Mesenchymal stem cell (in vitro differentiated cells and primary cell): Measurements from ENCODE around the gene TMEM272.

ENCODE experiments used
- DNase-seq: peaks from one replicate; pipeline ENCODE4 v3.0.0-alpha.2; 2013
- H2AFZ ChIP-seq: one replicate; pipeline ENCODE4 v1.6.1; 2013; ENCODE audit warnings: low read depth, mild to moderate bottlenecking, control low read depth, inconsistent platforms, low read length, moderate library complexity
- H2AK5ac ChIP-seq: 2 replicates; pipeline ENCODE4 v1.6.1; 2013; ENCODE audit warnings: low read length, moderate library complexity, mild to moderate bottlenecking, inconsistent platforms; ENCODE audit not compliant: severe bottlenecking
- H2BK120ac ChIP-seq: one replicate; pipeline ENCODE4 v1.6.1; 2013; ENCODE audit warnings: low read depth, mild to moderate bottlenecking, inconsistent platforms, low read length, moderate library complexity
- H2BK12ac ChIP-seq, 2 experiments: one replicate each; pipeline ENCODE4 v1.6.1; 2013; ENCODE audit warnings: inconsistent platforms in 2 of 2, low read length in 2 of 2, mild to moderate bottlenecking in 2 of 2, moderate library complexity in 2 of 2, control low read depth in 1 of 2
- H2BK15ac ChIP-seq: one replicate; pipeline ENCODE4 v1.6.1; 2013; ENCODE audit warnings: mild to moderate bottlenecking, low read depth, inconsistent platforms; ENCODE audit not compliant: poor library complexity, severe bottlenecking
- H2BK5ac ChIP-seq: 2 replicates; pipeline ENCODE4 v1.6.1; 2013; ENCODE audit warnings: low read depth, mild to moderate bottlenecking, low read length, control low read depth, inconsistent platforms; ENCODE audit not compliant: poor library complexity, severe bottlenecking
- H3K14ac ChIP-seq, 2 experiments: one replicate each; pipeline ENCODE4 v1.6.1; 2013; ENCODE audit warnings: inconsistent platforms in 2 of 2, low read length in 2 of 2, control low read depth in 1 of 2, mild to moderate bottlenecking in 1 of 2, moderate library complexity in 1 of 2
- H3K18ac ChIP-seq, 2 experiments: one replicate each; pipeline ENCODE4 v1.6.1; 2013; ENCODE audit warnings: inconsistent platforms in 2 of 2, low read length in 2 of 2, control low read depth in 1 of 2, low read depth in 1 of 2, mild to moderate bottlenecking in 1 of 2
- H3K23ac ChIP-seq, 2 experiments: one replicate each; pipeline ENCODE4 v1.6.1; 2013; ENCODE audit warnings: inconsistent platforms in 2 of 2, low read length in 2 of 2, mild to moderate bottlenecking in 2 of 2, moderate library complexity in 2 of 2, control low read depth in 1 of 2
- H3K27ac ChIP-seq: 2 replicates; pipeline ENCODE4 v1.5.1; 2013; ENCODE audit warnings: mild to moderate bottlenecking, moderate library complexity, low read length, control low read depth, inconsistent platforms; ENCODE audit not compliant: poor library complexity, severe bottlenecking
- H3K27me3 ChIP-seq, 2 experiments: 2 replicates each; pipeline versions ENCODE4 v1.6.1 to v1.7.0; 2013; ENCODE audit warnings: low read length in 2 of 2, mild to moderate bottlenecking in 2 of 2, moderate library complexity in 2 of 2, control low read depth in 1 of 2, inconsistent platforms in 1 of 2; ENCODE audit not compliant: control insufficient read depth in 1 of 2, insufficient read depth in 1 of 2
- H3K36me3 ChIP-seq, 2 experiments: 2 replicates each; pipeline versions ENCODE4 v1.6.1 to v1.7.0; 2013; ENCODE audit warnings: low read length in 2 of 2, control low read depth in 1 of 2, inconsistent platforms in 1 of 2, low read depth in 1 of 2, mild to moderate bottlenecking in 1 of 2; ENCODE audit not compliant: insufficient read depth in 2 of 2, control insufficient read depth in 1 of 2
- H3K4ac ChIP-seq, 2 experiments: one replicate each; pipeline ENCODE4 v1.6.1; 2013; ENCODE audit warnings: inconsistent platforms in 2 of 2, low read length in 2 of 2, mild to moderate bottlenecking in 2 of 2, moderate library complexity in 2 of 2, control low read depth in 1 of 2, low read depth in 1 of 2
- H3K4me1 ChIP-seq: 2 replicates; pipeline ENCODE4 v1.6.1; 2013; ENCODE audit warnings: low read depth, low read length, control low read depth; ENCODE audit not compliant: control insufficient read depth, insufficient read depth
- H3K4me2 ChIP-seq: 2 replicates; pipeline ENCODE4 v1.6.1; 2013; ENCODE audit warnings: low read length, mild to moderate bottlenecking, inconsistent platforms; ENCODE audit not compliant: poor library complexity, severe bottlenecking
- H3K4me3 ChIP-seq, 2 experiments: 2 replicates each; pipeline versions ENCODE4 v1.5.1 to v1.7.0; 2013; ENCODE audit warnings: low read length in 2 of 2, mild to moderate bottlenecking in 2 of 2, control low read depth in 1 of 2, low read depth in 1 of 2; ENCODE audit not compliant: insufficient read depth in 1 of 2
- H3K79me1 ChIP-seq: replicated peaks from 2 replicates; pipeline ENCODE4 v1.6.1; 2013; ENCODE audit warnings: mild to moderate bottlenecking, control low read depth, low read length, inconsistent platforms; ENCODE audit not compliant: poor library complexity, severe bottlenecking
- H3K9ac ChIP-seq: 2 replicates; pipeline ENCODE4 v1.7.0; 2013; ENCODE audit warnings: mild to moderate bottlenecking, low read length, moderate library complexity
- H3K9me3 ChIP-seq: 2 replicates; pipeline ENCODE4 v1.7.0; 2013; ENCODE audit warnings: mild to moderate bottlenecking, low read length; ENCODE audit not compliant: control insufficient read depth
- H4K8ac ChIP-seq: one replicate; pipeline ENCODE4 v1.6.1; 2013; ENCODE audit warnings: inconsistent platforms, mild to moderate bottlenecking, low read length, moderate library complexity
- H4K91ac ChIP-seq: one replicate; pipeline ENCODE4 v1.6.1; 2013; ENCODE audit warnings: mild to moderate bottlenecking, low read length, inconsistent platforms
- WGBS: methylation state at CpG from one replicate; pipeline ENCODE4 v1.1.7; 2013; ENCODE audit warnings: mixed read lengths; 5-methylcytosine and 5-hydroxymethylcytosine counted together

TMEM272 gene

DNA sequence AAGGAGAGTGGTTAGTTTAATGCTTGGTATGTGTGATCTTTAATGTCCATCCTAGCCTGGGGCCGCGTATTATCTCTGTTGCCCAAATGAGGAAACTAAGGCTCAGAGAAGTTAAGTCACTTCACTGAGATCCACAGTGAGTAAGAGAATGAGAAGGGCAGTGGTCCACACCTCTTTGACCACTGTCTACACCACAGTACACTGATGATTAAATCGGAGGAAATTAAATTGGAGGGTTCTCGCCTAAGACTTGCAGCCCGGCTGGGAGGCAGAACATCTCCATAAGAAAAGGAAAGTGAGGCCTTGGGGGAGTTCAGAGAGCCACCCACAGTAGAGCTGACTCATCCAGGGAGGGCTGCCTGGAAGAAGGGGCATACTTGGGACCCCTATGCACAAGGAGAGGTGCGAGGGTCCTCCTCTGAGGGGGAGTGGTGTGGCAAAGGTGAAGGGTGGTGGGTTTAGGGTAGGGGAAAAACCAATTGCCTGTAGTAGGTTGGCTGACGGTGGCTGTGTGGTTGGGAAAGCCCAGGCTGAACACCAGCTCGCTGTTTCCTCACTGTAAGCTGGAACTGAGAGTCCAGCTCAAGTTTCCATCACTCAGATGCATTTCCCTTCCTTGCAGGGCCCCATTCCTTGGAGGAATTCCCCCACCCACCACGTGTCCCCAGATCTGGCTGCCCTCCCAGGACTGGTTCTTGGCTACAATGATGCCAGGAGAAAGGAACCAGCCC, 26.0 kb downstream of the TMEM272 start:
- Histone ChIP-seq H2AK5ac (no peak overlapping the region), H3K18ac (no peak overlapping the region), H2BK15ac (no peak overlapping the region), H3K4me3 (no peak overlapping the region), H2BK5ac (no peak overlapping the region), H3K14ac (no peak overlapping the region), H3K9ac (no peak overlapping the region), H4K8ac (no peak overlapping the region), H3K23ac (peak overlapping the region in 1 of 2 experiments; percentile 23), H3K9me3 (no peaks in the 10 kb centered on the region), H4K91ac (no peak overlapping the region), H2BK120ac (no peak overlapping the region), H3K36me3 (no peaks in the 10 kb centered on the region), H3K4me2 (no peak overlapping the region), H3K27me3 (peaks cover 68% of the 10 kb centered on the region in 2 experiments), H3K4ac (no peak overlapping the region), H2AFZ (no peak overlapping the region), H3K4me1 (peaks cover 8% of the 10 kb centered on the region), H3K79me1 (no peaks in the 10 kb centered on the region), H3K27ac (no peak overlapping the region), H2BK12ac (no peak overlapping the region)
- 71% methylated on average over 9 of the region's 9 CpGs for WGBS
- peak; percentile 12 for DNase-seq

GRCh38 chr13:51818276-51818675, 26.7 kb downstream of the TMEM272 start:
- no peak overlapping the region for H2AFZ ChIP-seq
- H3K23ac ChIP-seq: no peak overlapping the region
- H2BK15ac ChIP-seq: no peak overlapping the region
- DNase-seq: no peak
- no peak overlapping the region for H2BK5ac ChIP-seq
- H3K4me3 ChIP-seq: no peak overlapping the region
- H3K4me1 ChIP-seq: peaks cover 8% of the 10 kb centered on the region
- no peaks in the 10 kb centered on the region for H3K9me3 ChIP-seq
- 89% methylated on average over 4 of the region's 4 CpGs for WGBS
- H3K9ac ChIP-seq: no peak overlapping the region
- H3K27ac ChIP-seq: no peak overlapping the region
- H2BK12ac ChIP-seq: no peak overlapping the region
- H4K8ac ChIP-seq: no peak overlapping the region
- H4K91ac ChIP-seq: no peak overlapping the region
- H3K79me1 ChIP-seq: no peaks in the 10 kb centered on the region
- H3K4ac ChIP-seq: no peak overlapping the region
- H3K36me3 ChIP-seq: no peaks in the 10 kb centered on the region
- no peak overlapping the region for H2BK120ac ChIP-seq
- H3K18ac ChIP-seq: no peak overlapping the region
- H3K14ac ChIP-seq: no peak overlapping the region
- H3K4me2 ChIP-seq: no peak overlapping the region
- H3K27me3 ChIP-seq: peaks cover 67 to 68% of the 10 kb centered on the region in 2 experiments
- no peak overlapping the region for H2AK5ac ChIP-seq

DNA sequence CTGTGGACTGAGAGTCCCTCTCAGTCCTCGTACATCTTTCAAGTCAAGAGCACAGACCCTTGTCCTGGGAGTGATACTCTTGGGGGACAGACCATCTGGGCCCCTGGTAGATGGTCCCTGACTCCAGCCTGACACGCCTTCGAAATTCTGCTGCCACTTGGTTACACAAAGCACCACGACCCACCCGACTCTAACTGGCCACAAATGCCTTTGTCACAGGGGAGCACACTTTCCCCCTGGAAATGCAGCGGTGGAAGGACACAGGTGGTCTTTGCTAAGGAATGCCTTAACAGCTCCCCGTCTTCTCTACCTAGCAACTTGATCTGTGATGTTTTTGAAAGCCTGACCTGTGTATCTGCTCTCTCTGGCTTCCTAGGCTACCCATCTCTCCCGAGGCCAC, 27.3 kb downstream of the TMEM272 start:
- Histone ChIP-seq H3K4ac (no peak overlapping the region), H3K27me3 (peaks cover 62 to 67% of the 10 kb centered on the region in 2 experiments), H2BK12ac (no peak overlapping the region), H3K4me2 (no peak overlapping the region), H2AK5ac (no peak overlapping the region), H4K91ac (no peak overlapping the region), H3K18ac (no peak overlapping the region), H2AFZ (no peak overlapping the region), H2BK15ac (no peak overlapping the region), H3K4me3 (no peak overlapping the region), H3K9me3 (no peaks in the 10 kb centered on the region), H3K27ac (no peak overlapping the region), H3K14ac (no peak overlapping the region), H2BK5ac (no peak overlapping the region), H3K79me1 (no peaks in the 10 kb centered on the region), H3K9ac (no peak overlapping the region), H3K4me1 (peaks cover 8% of the 10 kb centered on the region), H3K23ac (no peak overlapping the region), H3K36me3 (no peaks in the 10 kb centered on the region), H2BK120ac (no peak overlapping the region), H4K8ac (no peak overlapping the region)
- 89% methylated on average over 8 of the region's 8 CpGs for WGBS
- no peak for DNase-seq

- Histone ChIP-seq H3K4ac (no peak overlapping the region), H3K4me3 (no peak overlapping the region), H2BK120ac (no peak overlapping the region), H2AFZ (no peak overlapping the region), H3K18ac (no peak overlapping the region), H2AK5ac (no peak overlapping the region), H2BK15ac (no peak overlapping the region), H3K36me3 (no peaks in the 10 kb centered on the region), H3K4me2 (no peak overlapping the region), H3K27ac (no peak overlapping the region), H2BK5ac (no peak overlapping the region), H4K91ac (peak overlapping the region; percentile 43), H2BK12ac (no peak overlapping the region), H4K8ac (no peak overlapping the region), H3K4me1 (peaks cover 11% of the 10 kb centered on the region), H3K14ac (peak overlapping the region in 1 of 2 experiments; percentile 61), H3K79me1 (no peaks in the 10 kb centered on the region), H3K23ac (no peak overlapping the region), H3K27me3 (peaks cover 57 to 58% of the 10 kb centered on the region in 2 experiments), H3K9me3 (no peaks in the 10 kb centered on the region), H3K9ac (no peak overlapping the region)
- no peak for DNase-seq
- 85% methylated on average over 19 of the region's 19 CpGs for WGBS
These were observed 28.2 kb downstream of the TMEM272 start for GRCh38 chr13:51816604-51817249.
